HAP-1 (cell line): ENCODE results near the gene TP73.
A peak's percentile ranks its signal among the peaks of the same experiment; 100 is the strongest.

Experiments used
- DNase-seq, 2 experiments: peaks; one replicate each; pipeline ENCODE4 v3.0.0-alpha.2; 2016 to 2020; ENCODE audit warnings: low spot score in 2 of 2
- H3K27me3 ChIP-seq: fragments of 250-450 bp; sonication (Bioruptor Pico); 2 replicates; pipeline ENCODE4 v1.5.1; 2020; ENCODE audit warnings: low read depth, mild to moderate bottlenecking, moderate library complexity
- H3K36me3 ChIP-seq: fragments of 250-450 bp; sonication (Bioruptor Pico); replicated peaks from 2 replicates; pipeline ENCODE4 v1.5.1; 2020; ENCODE audit warnings: mild to moderate bottlenecking
- H3K4me1 ChIP-seq: fragments of 250-450 bp; sonication (Bioruptor Pico); 2 replicates; pipeline ENCODE4 v1.5.1; 2020; ENCODE audit warnings: mild to moderate bottlenecking
- H3K4me3 ChIP-seq: fragments of 250-450 bp; sonication (Bioruptor Pico); 2 replicates; pipeline ENCODE4 v1.5.1; 2020; ENCODE audit warnings: mild to moderate bottlenecking, moderate library complexity
- H3K9me3 ChIP-seq: fragments of 250-450 bp; sonication (Bioruptor Pico); 2 replicates; pipeline ENCODE4 v1.5.1; 2020; ENCODE audit warnings: mild to moderate bottlenecking, moderate library complexity
- in situ Hi-C: fragments of 300-500 bp; cut with MboI; formaldehyde crosslinking; loops from 3 replicates; pipeline ENCODE4 v1.14.3; 2020; ENCODE audit warnings: low sequenced_read_pairs, inconsistent platforms, mixed read lengths

The TP73 gene

DNA sequence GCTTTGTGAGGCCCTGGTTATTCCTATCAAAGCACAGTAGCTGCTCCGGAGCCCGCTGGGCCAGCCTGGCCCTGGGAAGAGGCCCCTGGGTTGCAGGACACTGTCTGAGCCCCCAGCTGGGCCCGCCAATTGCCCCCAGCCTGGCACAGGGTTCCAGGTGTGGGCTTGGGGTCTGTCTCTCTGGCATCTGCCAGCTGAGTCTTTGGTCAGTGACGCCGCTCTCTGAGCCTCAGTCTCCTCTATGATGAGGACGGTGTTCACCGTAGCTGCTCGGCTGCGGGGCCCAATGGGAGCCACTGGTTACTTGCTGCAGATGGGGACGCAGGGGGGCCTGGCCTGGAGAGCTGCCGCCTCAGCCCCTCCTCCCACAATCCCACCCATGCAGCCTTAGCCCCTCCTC is 41.0 kb downstream of the TP73 start:
- Histone ChIP-seq H3K4me3 (no peak overlapping the region), H3K4me1 (no peaks in the 10 kb centered on the region), H3K27me3 (no peaks in the 10 kb centered on the region), H3K36me3 (no peaks in the 10 kb centered on the region), H3K9me3 (no peaks in the 10 kb centered on the region)
- in situ Hi-C loops: no loop called here
- no peak for DNase-seq

DNA sequence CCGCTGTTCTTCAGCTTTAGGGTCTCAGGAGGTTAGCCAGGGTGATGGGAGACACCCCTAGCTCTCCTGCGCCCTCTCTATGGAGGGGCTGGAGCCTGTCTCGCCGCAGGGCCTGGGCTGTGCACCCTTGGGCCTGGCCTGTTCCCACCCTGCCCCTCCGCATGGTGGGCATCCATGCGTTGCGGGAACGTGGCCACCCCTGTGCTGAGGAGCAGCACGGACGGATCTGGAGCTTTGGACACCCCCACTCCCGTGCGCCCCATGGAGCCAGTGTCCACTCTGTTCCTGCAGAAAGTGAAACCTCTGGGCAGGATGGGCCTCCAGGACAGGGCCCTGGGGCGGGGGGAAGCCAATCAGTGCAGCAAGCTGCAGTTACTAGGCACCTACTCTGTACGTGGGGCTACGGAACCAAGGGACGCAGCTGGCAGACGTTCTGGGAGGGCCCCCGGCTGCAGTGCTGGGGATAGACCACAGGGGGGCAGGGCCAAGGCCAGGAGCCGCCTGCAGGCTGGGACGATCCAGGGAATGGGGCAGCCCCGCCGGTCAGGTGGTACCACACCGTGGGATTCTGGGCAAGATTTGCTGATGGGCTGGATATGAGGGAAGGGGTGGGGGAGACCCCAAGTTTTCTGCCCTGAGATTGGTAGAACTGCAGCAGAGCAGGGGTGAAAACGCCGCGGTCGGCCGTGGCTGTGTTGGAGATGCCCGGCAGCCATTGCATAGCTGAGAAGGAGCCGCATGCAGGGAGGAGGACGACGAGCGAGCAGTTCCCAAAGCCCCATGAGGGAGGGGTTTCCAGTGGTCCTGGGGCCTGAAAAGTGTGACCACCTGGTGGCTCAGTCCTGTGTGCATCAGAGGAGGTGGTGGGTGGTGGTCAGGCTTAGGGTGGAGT is 43.3 kb downstream of the TP73 start:
- peak in 1 of 2 experiments; percentile 81 for DNase-seq
- no peaks in the 10 kb centered on the region for H3K27me3 ChIP-seq
- H3K9me3 ChIP-seq: no peaks in the 10 kb centered on the region
- no peaks in the 10 kb centered on the region for H3K36me3 ChIP-seq
- in situ Hi-C loops: no loop called here
- H3K4me1 ChIP-seq: no peaks in the 10 kb centered on the region
- H3K4me3 ChIP-seq: no peak overlapping the region

DNA sequence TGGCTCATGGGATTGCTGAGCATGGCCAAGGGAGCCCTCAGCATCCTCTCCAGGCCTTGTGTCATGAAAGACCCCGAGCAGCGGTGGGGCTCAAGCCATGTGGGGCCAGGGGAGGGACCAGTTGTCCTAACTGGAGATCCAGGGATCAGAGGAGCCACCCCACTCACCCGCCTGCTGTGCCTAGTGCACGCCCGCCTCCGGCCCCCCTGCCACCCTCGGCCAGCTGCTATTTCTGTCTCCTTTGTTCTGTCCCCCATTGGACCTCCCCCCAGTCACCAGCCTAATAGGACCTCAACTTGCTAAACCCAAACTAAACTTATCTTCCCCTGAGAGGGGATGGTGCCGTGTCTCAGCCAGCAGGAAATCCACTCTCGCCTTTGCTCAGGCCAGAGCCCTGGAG is 44.4 kb downstream of the TP73 start:
- DNase-seq: no peak
- H3K36me3 ChIP-seq: no peaks in the 10 kb centered on the region
- no peaks in the 10 kb centered on the region for H3K4me1 ChIP-seq
- H3K4me3 ChIP-seq: no peak overlapping the region
- no peaks in the 10 kb centered on the region for H3K27me3 ChIP-seq
- in situ Hi-C loops: no loop called here
- no peaks in the 10 kb centered on the region for H3K9me3 ChIP-seq

DNA sequence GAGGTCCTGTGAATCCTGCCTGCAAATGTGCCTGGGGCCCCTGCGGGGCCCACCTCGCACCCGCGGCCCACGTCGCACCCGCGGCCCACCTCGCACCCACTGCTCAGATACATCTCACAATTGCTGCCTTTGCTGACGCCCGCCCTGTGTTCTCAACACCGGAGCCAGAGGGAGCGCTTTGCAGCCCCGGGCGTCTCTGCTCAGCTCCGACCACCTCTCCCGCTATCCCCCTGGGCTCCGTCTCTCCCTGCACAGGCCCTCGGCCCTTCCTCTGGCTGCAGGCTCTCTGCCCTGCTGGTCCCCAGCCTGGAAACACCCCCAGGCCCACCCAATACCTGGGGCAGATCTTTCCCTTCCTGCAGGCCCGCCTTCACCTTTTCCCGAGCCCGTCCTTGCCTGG is 44.8 kb downstream of the TP73 start:
- Histone ChIP-seq H3K36me3 (no peaks in the 10 kb centered on the region), H3K4me3 (no peak overlapping the region), H3K4me1 (no peaks in the 10 kb centered on the region), H3K27me3 (no peaks in the 10 kb centered on the region), H3K9me3 (no peaks in the 10 kb centered on the region)
- no peak for DNase-seq
- in situ Hi-C loops: no loop called here

DNA sequence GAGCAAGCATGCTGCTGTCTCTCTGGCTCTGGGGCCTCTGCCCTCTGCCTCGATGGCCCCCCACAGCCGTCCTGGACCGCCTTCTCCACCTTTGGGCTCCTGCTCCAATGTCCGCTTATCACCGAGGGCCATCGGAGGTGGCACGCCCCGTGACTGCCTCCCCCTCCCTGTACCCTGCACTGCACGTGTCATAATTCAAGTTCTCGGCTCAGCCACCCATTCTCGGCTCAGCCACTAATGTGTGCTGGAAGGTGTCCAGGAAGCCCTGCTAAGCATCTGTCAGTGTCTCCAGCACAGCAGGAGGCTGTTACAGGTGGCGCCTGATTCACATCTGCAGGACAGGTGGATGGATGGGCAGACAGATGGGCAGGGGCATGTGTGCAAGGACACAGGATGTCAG is 45.5 kb downstream of the TP73 start:
- Histone ChIP-seq H3K27me3 (no peaks in the 10 kb centered on the region), H3K36me3 (no peaks in the 10 kb centered on the region), H3K9me3 (no peaks in the 10 kb centered on the region), H3K4me1 (no peaks in the 10 kb centered on the region), H3K4me3 (no peak overlapping the region)
- in situ Hi-C loops: no loop called here
- DNase-seq: no peak

DNA sequence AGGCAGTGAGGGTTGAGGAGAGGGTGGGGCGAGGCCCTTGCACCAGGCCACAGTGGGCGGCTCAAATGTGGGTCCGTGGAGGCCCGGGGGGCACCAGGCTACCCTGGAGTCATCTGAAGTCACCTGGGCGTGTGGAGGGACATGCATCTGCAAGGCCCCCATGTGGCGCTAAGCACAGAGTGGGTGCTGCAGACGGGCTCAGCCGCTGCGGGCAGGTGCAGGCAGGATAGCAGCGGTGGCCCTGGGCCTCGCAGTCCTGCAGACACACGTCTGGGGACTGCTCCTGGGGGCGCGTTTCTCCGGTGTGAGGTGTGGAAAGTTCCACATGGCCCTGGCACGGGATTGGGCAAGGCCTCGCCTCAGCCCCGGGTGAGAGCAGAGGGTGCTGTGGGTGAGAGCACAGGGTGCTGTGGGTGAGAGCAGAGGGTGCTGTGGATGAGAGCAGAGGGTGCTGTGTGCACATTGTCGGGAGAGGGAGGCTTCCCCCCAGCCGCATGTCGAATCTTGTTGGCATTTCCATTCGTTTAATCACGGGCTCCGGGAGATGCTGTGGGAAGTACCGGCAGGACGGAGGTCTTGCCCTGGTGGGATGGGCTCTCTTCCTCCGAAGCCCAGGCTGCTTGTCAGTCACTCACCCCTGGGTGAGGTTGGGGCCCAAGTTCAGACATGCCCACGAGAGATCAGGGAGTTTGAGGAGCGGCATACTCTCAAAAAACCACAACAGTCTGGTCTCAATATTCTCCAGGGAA is 46.5 kb downstream of the TP73 start:
- no peaks in the 10 kb centered on the region for H3K36me3 ChIP-seq
- in situ Hi-C loops: no loop called here
- H3K4me1 ChIP-seq: no peaks in the 10 kb centered on the region
- no peaks in the 10 kb centered on the region for H3K9me3 ChIP-seq
- H3K4me3 ChIP-seq: no peak overlapping the region
- no peak for DNase-seq
- no peaks in the 10 kb centered on the region for H3K27me3 ChIP-seq

DNA sequence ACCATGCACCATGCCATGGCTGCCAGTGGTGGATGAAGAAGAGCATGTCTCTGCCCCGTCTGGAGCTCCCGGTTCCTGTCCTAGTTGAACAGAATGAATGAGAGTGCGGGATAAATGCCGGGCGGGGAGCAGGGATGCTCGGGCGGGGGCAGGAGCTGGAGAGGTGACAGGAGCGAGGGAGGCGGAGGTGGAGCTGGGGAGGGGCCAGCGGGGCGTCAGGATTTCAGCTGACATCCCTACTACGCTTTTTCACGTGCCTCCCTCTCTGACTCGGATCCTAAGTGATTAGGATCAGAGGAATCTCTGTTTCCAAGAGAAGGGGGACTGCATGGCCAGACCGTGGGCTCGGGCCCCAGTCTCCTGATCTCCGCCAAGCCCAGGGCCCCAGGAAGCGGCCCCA is 47.3 kb downstream of the TP73 start:
- Histone ChIP-seq H3K4me1 (no peaks in the 10 kb centered on the region), H3K9me3 (no peaks in the 10 kb centered on the region), H3K36me3 (no peaks in the 10 kb centered on the region), H3K4me3 (no peak overlapping the region), H3K27me3 (no peaks in the 10 kb centered on the region)
- no peak for DNase-seq
- in situ Hi-C loops: no loop called here

DNA sequence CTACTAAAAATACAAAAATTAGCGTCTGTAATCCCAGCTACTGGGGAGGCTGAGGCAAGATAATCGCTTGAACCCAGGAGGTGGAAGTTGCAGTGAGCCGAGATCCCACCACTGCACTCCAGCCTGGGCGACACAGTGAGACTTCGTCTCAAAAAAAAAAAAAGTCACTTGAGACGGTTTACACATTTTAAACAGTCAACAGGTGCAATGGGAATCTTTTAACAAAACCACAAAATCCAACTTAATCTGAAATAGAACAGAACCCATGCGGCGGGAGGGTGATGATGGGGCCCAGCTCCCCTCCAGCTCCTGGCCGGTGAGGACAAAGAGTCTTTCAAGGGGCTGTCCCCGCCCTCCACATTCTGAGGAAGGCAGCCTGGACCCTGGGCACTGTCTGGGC is 48.3 kb downstream of the TP73 start:
- in situ Hi-C loops: no loop called here
- no peaks in the 10 kb centered on the region for H3K36me3 ChIP-seq
- no peak for DNase-seq
- H3K4me3 ChIP-seq: no peak overlapping the region
- H3K27me3 ChIP-seq: no peaks in the 10 kb centered on the region
- H3K9me3 ChIP-seq: no peaks in the 10 kb centered on the region
- H3K4me1 ChIP-seq: no peaks in the 10 kb centered on the region

DNA sequence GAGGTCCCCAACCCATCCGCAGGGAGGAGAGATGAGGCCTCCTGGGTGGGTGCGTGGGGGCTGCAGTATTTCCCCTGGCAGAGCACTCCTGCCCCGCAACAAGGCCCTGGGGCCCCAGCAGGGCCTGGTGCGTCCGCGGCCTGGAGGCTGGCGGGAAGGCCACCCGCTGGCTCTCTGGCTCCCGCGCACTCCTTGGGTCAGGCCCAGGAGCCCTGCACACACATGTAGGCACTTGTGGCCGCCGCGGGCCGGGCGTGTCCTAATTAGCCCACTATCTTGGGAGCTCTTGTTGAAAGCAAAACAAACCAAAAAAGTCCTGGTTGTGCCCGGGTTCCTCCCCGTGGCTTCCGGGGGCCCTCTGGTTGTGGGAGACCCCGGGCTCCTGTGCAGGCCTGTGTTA is 50.2 kb downstream of the TP73 start:
- no peak for DNase-seq
- no peaks in the 10 kb centered on the region for H3K9me3 ChIP-seq
- no peak overlapping the region for H3K4me3 ChIP-seq
- in situ Hi-C loops: no loop called here
- H3K27me3 ChIP-seq: no peaks in the 10 kb centered on the region
- H3K36me3 ChIP-seq: no peaks in the 10 kb centered on the region
- no peaks in the 10 kb centered on the region for H3K4me1 ChIP-seq

DNA sequence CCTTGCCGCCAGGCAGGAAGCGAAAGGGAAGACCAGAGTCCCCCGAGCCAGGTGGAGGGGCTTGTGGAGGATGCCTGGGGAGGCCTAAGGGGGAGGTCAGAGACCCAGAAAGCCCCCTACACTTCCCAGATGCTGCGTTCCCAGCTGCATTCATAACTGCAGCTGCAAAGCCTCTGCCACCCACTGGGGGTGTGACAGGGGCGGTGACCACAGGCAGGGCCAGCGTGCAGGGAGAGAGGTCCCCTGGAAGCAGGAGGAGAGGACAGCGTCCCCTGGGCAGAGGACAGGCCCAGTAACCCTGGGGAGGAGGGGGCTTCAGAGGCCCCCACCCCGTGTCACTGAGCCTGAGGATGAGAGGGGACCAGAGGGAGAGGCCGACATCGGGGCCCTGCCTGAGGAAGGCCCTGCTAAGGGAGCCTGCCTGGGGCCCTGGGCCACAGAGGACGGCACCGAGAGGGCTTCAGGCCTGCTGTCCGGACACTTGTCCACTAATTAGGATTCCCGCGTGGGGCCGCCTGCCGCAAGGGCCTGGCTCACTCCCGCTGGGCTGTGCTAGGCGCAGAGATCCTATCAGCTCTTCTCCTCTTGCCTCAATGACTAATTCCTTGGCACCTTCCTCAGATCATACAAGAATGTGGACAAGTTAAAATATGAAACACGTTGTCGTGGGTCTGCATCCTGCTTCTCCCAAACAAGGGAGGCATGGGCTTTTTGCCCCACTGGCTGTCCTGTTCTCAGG is 50.8 kb downstream of the TP73 start:
- H3K4me3 ChIP-seq: no peak overlapping the region
- no peaks in the 10 kb centered on the region for H3K9me3 ChIP-seq
- H3K36me3 ChIP-seq: no peaks in the 10 kb centered on the region
- H3K4me1 ChIP-seq: no peaks in the 10 kb centered on the region
- no peak for DNase-seq
- H3K27me3 ChIP-seq: no peaks in the 10 kb centered on the region
- in situ Hi-C loops: no loop called here

DNA sequence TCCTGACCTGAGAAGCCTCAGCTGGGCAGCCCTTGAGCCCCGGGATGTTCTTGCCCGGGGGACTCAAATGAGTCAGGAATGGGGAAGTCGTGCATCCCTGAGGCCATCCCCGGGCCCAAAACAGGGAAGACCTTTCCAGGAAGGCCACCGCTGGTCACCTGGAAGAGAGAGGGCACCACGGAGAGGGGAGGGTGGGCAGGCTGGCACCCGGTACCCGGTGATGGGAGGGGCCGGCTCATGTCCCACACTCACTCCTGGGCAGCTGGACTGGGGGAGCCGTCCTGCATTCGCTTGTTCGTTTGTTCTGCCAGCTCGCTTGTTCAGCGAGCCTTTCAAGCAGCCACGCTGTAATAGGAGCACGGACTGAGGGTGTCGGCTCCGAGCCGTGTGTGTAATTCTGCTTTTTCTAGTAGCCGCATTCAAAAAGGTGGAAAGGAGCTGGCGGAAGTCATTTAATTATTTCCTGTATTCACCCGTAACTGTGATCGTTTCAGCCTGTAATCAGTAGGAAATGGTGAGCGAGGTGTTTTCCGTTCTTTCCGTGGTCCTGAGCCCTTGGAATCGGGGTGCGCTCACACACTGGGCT is 51.6 kb downstream of the TP73 start:
- in situ Hi-C loops: no loop called here
- no peak for DNase-seq

DNA sequence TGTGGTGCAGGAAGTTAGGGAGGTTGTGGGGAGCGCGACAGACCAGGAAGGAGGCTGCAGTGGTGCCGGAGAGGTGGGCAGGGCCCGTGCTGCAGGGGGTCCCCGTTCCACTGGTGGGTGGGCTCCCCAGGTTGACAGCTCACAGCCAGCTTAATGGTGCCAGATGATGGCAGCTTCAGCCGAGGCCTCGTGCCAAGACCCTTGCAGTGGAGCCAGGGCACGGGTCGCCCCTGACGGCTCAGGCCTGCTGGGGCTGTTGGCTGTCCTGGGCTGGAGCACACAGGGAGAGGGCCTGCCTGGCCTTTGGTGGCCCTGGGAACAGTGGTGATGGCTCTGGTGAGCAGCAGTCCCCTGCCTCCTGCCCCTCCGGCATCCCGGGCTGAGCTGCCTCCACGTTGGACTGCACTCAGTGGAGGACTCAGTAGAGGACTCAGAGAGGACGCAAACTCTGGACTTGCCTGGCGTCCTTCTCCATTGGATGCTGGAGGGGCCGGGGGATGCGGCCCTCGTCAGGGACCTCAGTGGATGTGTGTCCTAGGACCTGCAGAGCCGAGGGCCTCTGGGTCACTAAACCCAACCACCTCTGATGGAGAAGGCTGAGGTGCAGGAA is 53.1 kb downstream of the TP73 start:
- in situ Hi-C loops: no loop called here
- Histone ChIP-seq H3K27me3 (no peaks in the 10 kb centered on the region), H3K9me3 (no peaks in the 10 kb centered on the region), H3K4me3 (no peak overlapping the region), H3K4me1 (no peaks in the 10 kb centered on the region), H3K36me3 (no peaks in the 10 kb centered on the region)
- no peak for DNase-seq

More for the DNA sequence above, 51.6 kb downstream of the TP73 start:
- Histone ChIP-seq H3K36me3 (no peaks in the 10 kb centered on the region), H3K4me3 (no peak overlapping the region), H3K9me3 (no peaks in the 10 kb centered on the region), H3K27me3 (no peaks in the 10 kb centered on the region), H3K4me1 (no peaks in the 10 kb centered on the region)

DNA sequence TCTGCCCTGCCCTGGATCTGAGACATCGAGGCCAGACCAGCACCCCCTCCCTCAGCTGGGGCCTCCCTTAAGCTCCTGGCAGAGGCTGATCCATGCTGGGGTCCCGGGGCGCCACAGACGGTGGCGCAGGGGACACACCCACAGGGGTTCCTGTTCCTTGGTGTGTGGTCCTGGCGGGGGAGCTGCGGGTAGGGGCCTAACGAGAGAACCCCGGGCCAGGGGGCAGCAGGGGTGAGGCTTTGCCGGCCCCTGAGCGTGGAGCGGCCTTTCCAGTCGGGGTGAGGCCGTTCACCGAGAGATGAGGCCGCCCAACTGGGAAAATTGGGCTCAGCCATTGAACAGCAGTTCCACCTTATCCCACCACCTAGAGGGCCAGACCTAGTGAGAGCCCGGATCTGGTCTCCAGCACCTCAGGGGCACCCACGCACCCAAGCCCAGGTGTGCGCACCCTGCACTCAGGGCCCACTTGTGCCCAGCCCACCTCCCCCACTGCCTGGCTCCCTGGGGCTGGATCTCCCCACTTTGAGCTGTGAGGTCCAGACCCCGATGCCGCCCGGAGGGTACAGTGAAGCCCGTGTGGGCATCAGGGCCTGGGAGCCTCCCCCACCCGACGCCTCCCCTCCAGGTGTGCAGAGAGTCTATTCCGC is 54.5 kb downstream of the TP73 start:
- no peaks in the 10 kb centered on the region for H3K9me3 ChIP-seq
- DNase-seq: no peak
- no peaks in the 10 kb centered on the region for H3K4me1 ChIP-seq
- in situ Hi-C loops: no loop called here
- H3K27me3 ChIP-seq: no peaks in the 10 kb centered on the region
- H3K4me3 ChIP-seq: no peak overlapping the region
- H3K36me3 ChIP-seq: no peaks in the 10 kb centered on the region
